Measurements from ENCODE around the gene CGREF1.

DNA sequence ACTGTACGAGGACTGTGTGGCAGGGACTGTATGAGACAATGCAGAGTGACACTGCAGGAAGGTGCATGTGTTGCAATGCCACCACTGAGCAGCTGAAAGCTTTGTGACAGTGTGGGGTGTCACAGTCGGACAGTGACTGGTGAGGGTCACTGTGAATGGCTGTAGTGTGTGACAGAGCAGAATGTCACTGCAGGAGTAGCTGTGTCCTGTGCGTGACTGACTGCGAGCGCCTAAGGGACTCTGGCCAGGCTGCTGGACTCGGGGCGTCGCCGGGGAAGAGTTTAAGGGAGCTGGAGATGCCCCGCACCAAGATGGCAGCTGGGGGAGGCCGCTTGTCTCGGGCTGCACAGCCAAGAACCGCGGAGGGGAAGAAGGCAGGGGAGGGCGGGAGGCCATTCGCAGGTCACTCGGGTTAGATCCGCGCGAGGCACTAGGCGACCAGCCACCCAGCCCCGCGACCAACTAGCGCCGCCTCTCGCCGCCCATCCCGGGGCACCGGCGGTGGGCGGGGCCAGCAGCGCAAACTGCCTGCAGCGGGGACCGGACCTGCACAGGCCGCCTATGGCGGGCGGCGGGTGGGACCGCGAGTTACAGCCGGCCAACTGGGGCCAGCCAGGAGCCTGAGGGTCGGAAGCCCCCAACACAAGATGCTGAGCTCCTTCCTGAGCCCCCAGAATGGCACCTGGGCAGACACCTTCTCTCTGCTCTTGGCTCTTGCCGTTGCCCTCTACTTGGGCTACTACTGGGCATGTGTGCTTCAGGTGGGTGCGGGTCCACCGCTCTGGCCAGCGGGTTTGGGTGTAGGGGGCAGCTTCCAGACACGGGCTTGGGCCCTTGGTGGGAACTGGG, 4.6 kb upstream of the CGREF1 start, which contains the start of gene ABHD1:
- TF ChIP-seq, protein P1, sequence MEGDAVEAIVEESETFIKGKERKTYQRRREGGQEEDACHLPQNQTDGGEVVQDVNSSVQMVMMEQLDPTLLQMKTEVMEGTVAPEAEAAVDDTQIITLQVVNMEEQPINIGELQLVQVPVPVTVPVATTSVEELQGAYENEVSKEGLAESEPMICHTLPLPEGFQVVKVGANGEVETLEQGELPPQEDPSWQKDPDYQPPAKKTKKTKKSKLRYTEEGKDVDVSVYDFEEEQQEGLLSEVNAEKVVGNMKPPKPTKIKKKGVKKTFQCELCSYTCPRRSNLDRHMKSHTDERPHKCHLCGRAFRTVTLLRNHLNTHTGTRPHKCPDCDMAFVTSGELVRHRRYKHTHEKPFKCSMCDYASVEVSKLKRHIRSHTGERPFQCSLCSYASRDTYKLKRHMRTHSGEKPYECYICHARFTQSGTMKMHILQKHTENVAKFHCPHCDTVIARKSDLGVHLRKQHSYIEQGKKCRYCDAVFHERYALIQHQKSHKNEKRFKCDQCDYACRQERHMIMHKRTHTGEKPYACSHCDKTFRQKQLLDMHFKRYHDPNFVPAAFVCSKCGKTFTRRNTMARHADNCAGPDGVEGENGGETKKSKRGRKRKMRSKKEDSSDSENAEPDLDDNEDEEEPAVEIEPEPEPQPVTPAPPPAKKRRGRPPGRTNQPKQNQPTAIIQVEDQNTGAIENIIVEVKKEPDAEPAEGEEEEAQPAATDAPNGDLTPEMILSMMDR (IDR thresholded peaks at IDR 0.05; ENCODE audit: low read depth, low read length, poor library complexity, severe bottlenecking) = peak; percentile 13
- no peak for TF ChIP-seq EZH2phosphoT487 (IDR thresholded peaks at IDR 0.05; ENCODE audit: borderline replicate concordance, low read length)
